Measurements from ENCODE around the gene DAAM1. TPM values are rescaled to one million over a fixed set of nuclear protein-coding genes. Genes with fewer than 3 reads are reported as not detected.

Gene DAAM1
- total RNA-seq, 2 donors from 2014 or later, result 94.0 to 99.4 TPM

DNA sequence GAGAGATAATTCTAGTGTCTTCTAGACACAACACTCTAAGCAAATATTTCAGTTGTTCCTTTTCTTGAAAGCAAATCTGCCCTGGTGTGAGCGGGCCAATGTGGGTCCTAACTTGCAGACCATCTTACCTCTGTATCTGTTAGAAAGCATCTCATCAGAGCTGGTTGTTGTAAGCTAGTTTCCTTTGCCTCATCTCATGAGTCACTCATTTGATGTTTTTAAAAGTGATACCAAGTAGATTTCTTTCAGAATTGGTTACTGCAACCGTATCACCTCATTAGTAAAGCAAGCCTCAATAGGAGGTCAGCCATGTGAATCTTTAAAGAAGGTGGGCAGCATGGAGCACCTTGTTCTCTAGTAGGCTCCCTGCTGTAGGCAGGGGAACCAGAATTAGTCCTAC lies 78.6 kb downstream of the DAAM1 start:
- Histone ChIP-seq H3K4me1 (ENCODE audit: control insufficient read depth, insufficient read depth, low read length) (peaks cover 9% of the 10 kb centered on the region), H3K27ac (ENCODE audit: low read depth, low read length) (no peak overlapping the region), H3K27me3 (ENCODE audit: control insufficient read depth, insufficient read depth, low read length, poor library complexity, severe bottlenecking) (no peaks in the 10 kb centered on the region), H3K4me3 (ENCODE audit: low read length) (no peak overlapping the region), H3K9ac (ENCODE audit: extremely low read depth, low read length, poor library complexity, severe bottlenecking) (no peak overlapping the region), H3K36me3 (ENCODE audit: control insufficient read depth, insufficient read depth, low read length) (peaks cover 67% of the 10 kb centered on the region), H3K9me3 (ENCODE audit: control insufficient read depth, low read length) (peaks cover 8% of the 10 kb centered on the region)
- WGBS, 2 experiments (ENCODE audit: insufficient coverage in 1 of 2, insufficient read length in 1 of 2), result 50 to 78% methylated on average over 1 to 2 of the region's 2 CpGs
- no peak overlapping the region for H3K4me3 Mint-ChIP-seq
- H3K9me3 Mint-ChIP-seq, result no peaks in the 10 kb centered on the region
- peaks cover 25% of the 10 kb centered on the region for H3K4me1 Mint-ChIP-seq
- peak overlapping the region; percentile 24 for H3K27ac Mint-ChIP-seq
- peaks cover 46% of the 10 kb centered on the region for H3K36me3 Mint-ChIP-seq (ENCODE audit: low read depth)
- DNase-seq, result no peak
- no peaks in the 10 kb centered on the region for H3K27me3 Mint-ChIP-seq (ENCODE audit: insufficient read depth)
- TF ChIP-seq CTCF (conservative IDR thresholded peaks at IDR 0.05), result no peak

DNA sequence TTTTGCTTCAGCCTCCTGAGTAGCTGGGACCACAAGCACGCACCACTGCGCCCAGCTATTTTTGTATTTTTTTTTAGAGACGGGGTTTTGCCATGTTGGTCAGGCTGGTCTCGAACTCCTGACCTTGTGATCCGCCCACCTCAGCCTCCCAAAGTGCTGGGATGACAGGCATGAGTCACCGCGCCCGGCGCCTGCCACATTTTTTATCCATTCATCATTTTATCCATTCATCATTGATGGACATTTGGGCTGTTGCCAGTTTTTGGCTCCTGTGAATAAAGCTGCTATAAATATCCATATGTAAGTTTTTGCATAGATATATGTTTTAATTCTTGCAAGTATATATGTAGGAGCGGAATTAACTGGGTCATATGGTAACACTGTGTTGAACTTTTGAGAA lies 79.5 kb downstream of the DAAM1 start:
- no peaks in the 10 kb centered on the region for H3K27me3 ChIP-seq (ENCODE audit: control insufficient read depth, insufficient read depth, low read length, poor library complexity, severe bottlenecking)
- no peak for DNase-seq
- peaks cover 9% of the 10 kb centered on the region for H3K4me1 ChIP-seq (ENCODE audit: control insufficient read depth, insufficient read depth, low read length)
- peaks cover 64% of the 10 kb centered on the region for H3K36me3 ChIP-seq (ENCODE audit: control insufficient read depth, insufficient read depth, low read length)
- peaks cover 8% of the 10 kb centered on the region for H3K9me3 ChIP-seq (ENCODE audit: control insufficient read depth, low read length)
- H3K27ac Mint-ChIP-seq, result no peak overlapping the region
- no peaks in the 10 kb centered on the region for H3K9me3 Mint-ChIP-seq
- H3K27ac ChIP-seq (ENCODE audit: low read depth, low read length), result no peak overlapping the region
- H3K9ac ChIP-seq (ENCODE audit: extremely low read depth, low read length, poor library complexity, severe bottlenecking), result no peak overlapping the region
- 80 to 96% methylated on average over 1 to 10 of the region's 10 CpGs for WGBS, 2 experiments (ENCODE audit: insufficient coverage in 1 of 2, insufficient read length in 1 of 2)
- H3K4me3 Mint-ChIP-seq, result no peak overlapping the region
- no peaks in the 10 kb centered on the region for H3K27me3 Mint-ChIP-seq (ENCODE audit: insufficient read depth)
- no peak for TF ChIP-seq CTCF (conservative IDR thresholded peaks at IDR 0.05)
- peaks cover 46% of the 10 kb centered on the region for H3K36me3 Mint-ChIP-seq (ENCODE audit: low read depth)
- H3K4me3 ChIP-seq (ENCODE audit: low read length), result peak overlapping the region; percentile 3
- peaks cover 24% of the 10 kb centered on the region for H3K4me1 Mint-ChIP-seq

GRCh38 chr14:59268858-59269257 lies 80.4 kb downstream of the DAAM1 start:
- Mint-ChIP-seq H3K36me3 (ENCODE audit: low read depth) (peaks cover 40% of the 10 kb centered on the region), H3K9me3 (no peaks in the 10 kb centered on the region), H3K4me1 (peaks cover 23% of the 10 kb centered on the region), H3K27me3 (ENCODE audit: insufficient read depth) (no peaks in the 10 kb centered on the region), H3K27ac (no peak overlapping the region), H3K4me3 (no peak overlapping the region)
- peak overlapping the region; percentile 3 for H3K4me3 ChIP-seq (ENCODE audit: low read length)
- no peak overlapping the region for H3K9ac ChIP-seq (ENCODE audit: extremely low read depth, low read length, poor library complexity, severe bottlenecking)
- WGBS, 2 experiments (ENCODE audit: insufficient coverage in 1 of 2, insufficient read length in 1 of 2), result 97% methylated on average over 5 of the region's 5 CpGs
- H3K36me3 ChIP-seq (ENCODE audit: control insufficient read depth, insufficient read depth, low read length), result peaks cover 56% of the 10 kb centered on the region
- peaks cover 9% of the 10 kb centered on the region for H3K4me1 ChIP-seq (ENCODE audit: control insufficient read depth, insufficient read depth, low read length)
- H3K27me3 ChIP-seq (ENCODE audit: control insufficient read depth, insufficient read depth, low read length, poor library complexity, severe bottlenecking), result no peaks in the 10 kb centered on the region
- H3K9me3 ChIP-seq (ENCODE audit: control insufficient read depth, low read length), result peaks cover 8% of the 10 kb centered on the region
- H3K27ac ChIP-seq (ENCODE audit: low read depth, low read length), result no peak overlapping the region
- no peak for TF ChIP-seq CTCF (conservative IDR thresholded peaks at IDR 0.05)
- no peak for DNase-seq

Measured in endodermal cell (in vitro differentiated cells).